Measurements from ENCODE around the gene CAMLG.

GRCh38 chr5:134798468-134798867 is 60.1 kb downstream of the CAMLG start:
- TF ChIP-seq SUZ12 (IDR thresholded peaks at IDR 0.05; ENCODE audit: extremely low read depth, insufficient read depth, insufficient read length) = no peak
- no peak for TF ChIP-seq YY1 (IDR thresholded peaks at IDR 0.05; ENCODE audit: insufficient read depth, insufficient read length)
